ENCODE data around the gene GPN2.

Gene GPN2

DNA sequence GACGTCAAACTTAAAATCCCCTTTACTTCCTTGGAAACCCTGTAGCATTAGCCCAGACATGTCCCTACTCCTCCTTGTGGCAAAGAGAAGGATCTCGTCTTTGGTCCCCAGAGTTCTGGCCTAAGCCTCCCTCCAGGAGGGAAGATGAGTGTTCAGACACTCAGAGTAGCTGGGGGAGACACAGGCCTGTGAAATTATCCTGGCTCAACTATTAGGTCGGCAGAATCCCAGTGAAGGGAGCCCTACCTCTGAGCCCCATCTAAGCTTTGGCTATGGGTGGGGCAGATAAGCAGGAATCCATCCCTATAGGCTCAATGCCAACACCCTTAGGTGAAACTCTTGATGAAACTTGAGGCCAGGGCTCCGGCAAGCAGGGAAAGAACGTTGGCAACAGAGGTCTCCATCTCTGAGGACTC is 28.8 kb downstream of the GPN2 start:
- no peaks in the 10 kb centered on the region for H3K27me3 ChIP-seq (ENCODE audit: insufficient read depth, poor library complexity, severe bottlenecking)
- no peak overlapping the region for H3K27ac ChIP-seq (replicated peaks)
- DNase-seq (ENCODE audit: low read depth in 1 of 2, low spot score in 1 of 2) = no peak
- no peak overlapping the region for H3K4me3 ChIP-seq (replicated peaks; ENCODE audit: insufficient read depth, low read length)
- TF ChIP-seq, protein P1, sequence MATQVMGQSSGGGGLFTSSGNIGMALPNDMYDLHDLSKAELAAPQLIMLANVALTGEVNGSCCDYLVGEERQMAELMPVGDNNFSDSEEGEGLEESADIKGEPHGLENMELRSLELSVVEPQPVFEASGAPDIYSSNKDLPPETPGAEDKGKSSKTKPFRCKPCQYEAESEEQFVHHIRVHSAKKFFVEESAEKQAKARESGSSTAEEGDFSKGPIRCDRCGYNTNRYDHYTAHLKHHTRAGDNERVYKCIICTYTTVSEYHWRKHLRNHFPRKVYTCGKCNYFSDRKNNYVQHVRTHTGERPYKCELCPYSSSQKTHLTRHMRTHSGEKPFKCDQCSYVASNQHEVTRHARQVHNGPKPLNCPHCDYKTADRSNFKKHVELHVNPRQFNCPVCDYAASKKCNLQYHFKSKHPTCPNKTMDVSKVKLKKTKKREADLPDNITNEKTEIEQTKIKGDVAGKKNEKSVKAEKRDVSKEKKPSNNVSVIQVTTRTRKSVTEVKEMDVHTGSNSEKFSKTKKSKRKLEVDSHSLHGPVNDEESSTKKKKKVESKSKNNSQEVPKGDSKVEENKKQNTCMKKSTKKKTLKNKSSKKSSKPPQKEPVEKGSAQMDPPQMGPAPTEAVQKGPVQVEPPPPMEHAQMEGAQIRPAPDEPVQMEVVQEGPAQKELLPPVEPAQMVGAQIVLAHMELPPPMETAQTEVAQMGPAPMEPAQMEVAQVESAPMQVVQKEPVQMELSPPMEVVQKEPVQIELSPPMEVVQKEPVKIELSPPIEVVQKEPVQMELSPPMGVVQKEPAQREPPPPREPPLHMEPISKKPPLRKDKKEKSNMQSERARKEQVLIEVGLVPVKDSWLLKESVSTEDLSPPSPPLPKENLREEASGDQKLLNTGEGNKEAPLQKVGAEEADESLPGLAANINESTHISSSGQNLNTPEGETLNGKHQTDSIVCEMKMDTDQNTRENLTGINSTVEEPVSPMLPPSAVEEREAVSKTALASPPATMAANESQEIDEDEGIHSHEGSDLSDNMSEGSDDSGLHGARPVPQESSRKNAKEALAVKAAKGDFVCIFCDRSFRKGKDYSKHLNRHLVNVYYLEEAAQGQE (IDR thresholded peaks at IDR 0.05; ENCODE audit: insufficient replicate concordance, low read depth) = no peak
- TF ChIP-seq GABPA (IDR thresholded peaks at IDR 0.05; ENCODE audit: low read depth) = no peak
- TF ChIP-seq SPI1 (IDR thresholded peaks at IDR 0.05; ENCODE audit: borderline replicate concordance, low read depth) = no peak
- no peak for TF ChIP-seq POLR2AphosphoS5 (IDR thresholded peaks at IDR 0.05; ENCODE audit: low read depth)
- TF ChIP-seq, protein P2, sequence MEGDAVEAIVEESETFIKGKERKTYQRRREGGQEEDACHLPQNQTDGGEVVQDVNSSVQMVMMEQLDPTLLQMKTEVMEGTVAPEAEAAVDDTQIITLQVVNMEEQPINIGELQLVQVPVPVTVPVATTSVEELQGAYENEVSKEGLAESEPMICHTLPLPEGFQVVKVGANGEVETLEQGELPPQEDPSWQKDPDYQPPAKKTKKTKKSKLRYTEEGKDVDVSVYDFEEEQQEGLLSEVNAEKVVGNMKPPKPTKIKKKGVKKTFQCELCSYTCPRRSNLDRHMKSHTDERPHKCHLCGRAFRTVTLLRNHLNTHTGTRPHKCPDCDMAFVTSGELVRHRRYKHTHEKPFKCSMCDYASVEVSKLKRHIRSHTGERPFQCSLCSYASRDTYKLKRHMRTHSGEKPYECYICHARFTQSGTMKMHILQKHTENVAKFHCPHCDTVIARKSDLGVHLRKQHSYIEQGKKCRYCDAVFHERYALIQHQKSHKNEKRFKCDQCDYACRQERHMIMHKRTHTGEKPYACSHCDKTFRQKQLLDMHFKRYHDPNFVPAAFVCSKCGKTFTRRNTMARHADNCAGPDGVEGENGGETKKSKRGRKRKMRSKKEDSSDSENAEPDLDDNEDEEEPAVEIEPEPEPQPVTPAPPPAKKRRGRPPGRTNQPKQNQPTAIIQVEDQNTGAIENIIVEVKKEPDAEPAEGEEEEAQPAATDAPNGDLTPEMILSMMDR (IDR thresholded peaks at IDR 0.05; ENCODE audit: insufficient read depth, low read length) = no peak

DNA sequence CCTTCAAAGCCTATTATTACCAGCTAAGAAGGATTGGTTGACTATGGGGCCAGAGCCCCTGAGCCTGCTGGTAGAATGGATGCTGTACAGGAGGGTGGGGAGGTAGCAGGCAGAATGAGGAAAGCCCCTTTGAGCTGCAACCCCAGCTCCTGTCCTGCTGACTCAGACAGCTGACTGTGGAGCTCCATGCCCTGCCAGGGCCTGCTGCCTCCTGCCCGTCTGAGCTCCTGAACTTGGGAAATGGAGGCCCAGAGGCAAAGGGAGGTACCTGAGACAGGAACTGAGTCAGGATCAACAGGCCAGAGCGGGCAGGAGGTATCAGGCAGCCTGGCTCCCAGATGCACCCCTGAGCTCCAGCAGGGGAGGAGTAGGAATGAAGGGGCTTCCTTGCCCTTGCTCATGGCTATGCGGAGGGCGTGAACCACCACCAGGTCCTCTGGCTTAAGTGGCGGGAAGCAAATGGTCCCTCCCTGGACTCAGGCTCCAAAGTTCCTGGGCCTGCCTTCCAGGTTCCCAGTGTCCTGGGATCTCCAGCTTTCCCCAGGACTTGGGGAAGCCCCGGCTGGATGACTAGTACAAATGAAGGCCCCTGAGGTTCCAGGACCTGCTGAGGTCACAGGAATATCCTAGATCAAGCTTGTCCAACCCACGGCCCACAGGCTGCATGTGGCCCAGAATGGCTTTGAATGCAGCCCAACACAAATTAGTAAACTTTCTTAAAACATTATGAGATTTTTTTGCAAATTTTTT is 31.0 kb downstream of the GPN2 start:
- no peak overlapping the region for H3K27ac ChIP-seq (replicated peaks)
- H3K27me3 ChIP-seq (ENCODE audit: insufficient read depth, poor library complexity, severe bottlenecking) = no peaks in the 10 kb centered on the region
- DNase-seq (ENCODE audit: low read depth in 1 of 2, low spot score in 1 of 2) = no peak
- H3K4me3 ChIP-seq (replicated peaks; ENCODE audit: insufficient read depth, low read length) = no peak overlapping the region
- TF ChIP-seq SPI1 (IDR thresholded peaks at IDR 0.05; ENCODE audit: borderline replicate concordance, low read depth) (no peak), POLR2AphosphoS5 (IDR thresholded peaks at IDR 0.05; ENCODE audit: low read depth) (no peak)
- TF ChIP-seq, protein P1 (IDR thresholded peaks at IDR 0.05; ENCODE audit: insufficient replicate concordance, low read depth) = no peak

DNA sequence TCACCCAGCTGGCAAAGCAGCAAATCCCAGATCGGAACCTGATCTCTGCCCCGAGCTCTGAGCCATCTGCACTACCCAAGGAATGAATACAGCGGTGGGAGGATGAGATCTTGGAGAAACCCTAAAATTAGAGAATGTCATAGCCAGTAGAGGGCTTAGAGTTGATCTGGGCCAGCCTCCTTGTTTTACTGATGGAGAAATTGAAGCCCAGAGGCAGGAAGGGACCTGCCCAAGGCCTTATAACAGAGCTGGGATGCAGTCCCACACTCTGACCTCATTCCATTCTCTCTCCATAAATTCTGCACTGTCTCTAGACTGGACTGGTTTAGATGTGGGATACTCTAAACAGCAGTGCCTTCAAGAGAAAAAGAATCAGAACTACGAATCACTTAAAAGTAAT is 31.9 kb downstream of the GPN2 start:
- no peak overlapping the region for H3K4me3 ChIP-seq (replicated peaks; ENCODE audit: insufficient read depth, low read length)
- TF ChIP-seq GABPA (IDR thresholded peaks at IDR 0.05; ENCODE audit: low read depth) (no peak), SPI1 (IDR thresholded peaks at IDR 0.05; ENCODE audit: borderline replicate concordance, low read depth) (no peak), POLR2AphosphoS5 (IDR thresholded peaks at IDR 0.05; ENCODE audit: low read depth) (no peak)
- TF ChIP-seq, protein P2 (IDR thresholded peaks at IDR 0.05; ENCODE audit: insufficient read depth, low read length) = no peak
- TF ChIP-seq, protein P1 (IDR thresholded peaks at IDR 0.05; ENCODE audit: insufficient replicate concordance, low read depth) = no peak
- no peak overlapping the region for H3K27ac ChIP-seq (replicated peaks)
- no peaks in the 10 kb centered on the region for H3K27me3 ChIP-seq (ENCODE audit: insufficient read depth, poor library complexity, severe bottlenecking)
- DNase-seq (ENCODE audit: low read depth in 1 of 2, low spot score in 1 of 2) = no peak
